PC-9 (cell line): ENCODE measurements around the gene ASB10.

Experiments
- EZH2 ChIP-seq: fragments of 200-600 bp; sonication (generic); IDR thresholded peaks from 2 replicates; pipeline ENCODE4 v1.8.0; 2017; ENCODE audit warnings: antibody characterized with exemption, low read depth
- TF ChIP-seq, protein P1 (sequence below): fragments of 200-600 bp; sonication (generic); conservative IDR thresholded peaks from 2 replicates; pipeline ENCODE4 v1.6.1; 2017; ENCODE audit warnings: mixed run types, antibody characterized with exemption, mild to moderate bottlenecking, moderate library complexity

DNA sequence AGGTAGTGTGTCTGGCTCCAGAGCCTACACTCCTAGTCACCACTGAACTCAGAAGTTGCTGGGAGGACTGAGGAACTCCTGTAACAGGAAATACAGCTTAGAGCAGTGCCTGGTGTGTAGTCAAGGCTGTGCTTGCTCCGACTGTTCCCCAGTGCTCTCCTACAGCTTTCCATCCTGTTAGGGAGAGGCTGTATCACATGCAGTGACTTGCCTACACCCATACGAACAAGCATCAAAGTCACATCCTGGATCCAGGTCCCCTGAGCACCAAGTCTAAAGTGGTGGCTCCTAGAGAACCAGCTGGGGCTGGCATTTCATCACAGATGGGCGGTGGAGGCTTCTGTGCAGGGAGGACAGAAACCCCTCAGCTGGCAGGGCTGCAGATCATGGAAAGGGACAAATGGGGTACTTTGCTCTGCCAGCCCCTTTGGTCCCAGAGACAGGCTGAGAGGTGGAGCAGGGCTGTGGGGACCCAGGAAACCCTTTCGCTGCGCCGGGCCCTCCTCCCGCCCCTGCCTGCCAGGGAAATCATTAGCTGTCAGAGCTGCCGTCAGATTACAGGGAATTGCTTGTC lies 7.7 kb downstream of the ASB10 start:
- TF ChIP-seq, protein P1, sequence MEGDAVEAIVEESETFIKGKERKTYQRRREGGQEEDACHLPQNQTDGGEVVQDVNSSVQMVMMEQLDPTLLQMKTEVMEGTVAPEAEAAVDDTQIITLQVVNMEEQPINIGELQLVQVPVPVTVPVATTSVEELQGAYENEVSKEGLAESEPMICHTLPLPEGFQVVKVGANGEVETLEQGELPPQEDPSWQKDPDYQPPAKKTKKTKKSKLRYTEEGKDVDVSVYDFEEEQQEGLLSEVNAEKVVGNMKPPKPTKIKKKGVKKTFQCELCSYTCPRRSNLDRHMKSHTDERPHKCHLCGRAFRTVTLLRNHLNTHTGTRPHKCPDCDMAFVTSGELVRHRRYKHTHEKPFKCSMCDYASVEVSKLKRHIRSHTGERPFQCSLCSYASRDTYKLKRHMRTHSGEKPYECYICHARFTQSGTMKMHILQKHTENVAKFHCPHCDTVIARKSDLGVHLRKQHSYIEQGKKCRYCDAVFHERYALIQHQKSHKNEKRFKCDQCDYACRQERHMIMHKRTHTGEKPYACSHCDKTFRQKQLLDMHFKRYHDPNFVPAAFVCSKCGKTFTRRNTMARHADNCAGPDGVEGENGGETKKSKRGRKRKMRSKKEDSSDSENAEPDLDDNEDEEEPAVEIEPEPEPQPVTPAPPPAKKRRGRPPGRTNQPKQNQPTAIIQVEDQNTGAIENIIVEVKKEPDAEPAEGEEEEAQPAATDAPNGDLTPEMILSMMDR = no peak
- no peak for TF ChIP-seq EZH2
